Measurements from ENCODE around the gene KCNJ1. TPM values are rescaled to one million over a fixed set of nuclear protein-coding genes. Genes with fewer than 3 reads are reported as not detected.

The KCNJ1 gene
- total and polyA plus RNA-seq, 12 donors: 0.01 to 0.29 (median 0.13) TPM; not detected in 7

DNA sequence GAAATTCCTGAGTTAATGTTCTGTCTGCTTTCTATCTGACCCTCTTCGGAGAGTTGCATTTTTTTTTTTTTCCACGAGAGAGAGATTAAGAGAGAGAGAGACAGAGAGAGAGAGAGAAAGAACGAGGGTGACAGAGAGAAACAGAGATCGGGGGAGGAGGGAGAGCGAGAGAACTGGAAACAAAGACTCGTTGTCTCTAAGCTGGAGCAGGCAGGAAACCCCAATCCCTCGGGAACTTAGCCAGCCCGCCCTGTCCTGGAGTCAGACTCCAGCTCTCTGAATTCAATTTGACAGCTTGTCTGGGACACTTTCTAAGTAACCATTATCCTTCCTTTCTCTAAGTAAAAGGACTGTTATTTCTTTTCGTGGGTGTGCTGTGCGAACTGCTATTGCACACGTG is 76.9 kb downstream of the KCNJ1 start:
- H3K36me3 ChIP-seq: peaks cover 0 to 91% (median 5%) of the 10 kb centered on the region in 9 donors
- DNase-seq: peak; percentile 72 to 79
- H3K9me3 ChIP-seq: no peaks in the 10 kb centered on the region
- H3K4me1 ChIP-seq: peaks cover 0 to 36% (median 17%) of the 10 kb centered on the region in 9 donors
- intact Hi-C loops (cut with DNase I): no loop called here
- WGBS, 2 donors: 32 to 50% methylated on average over 11 of the region's 11 CpGs
- peak overlapping the region in 2 of 10 donors; percentile 4 to 5 for H3K4me3 ChIP-seq
- ATAC-seq: peak; percentile 86 to 92 (median 90)
- peak overlapping the region in 6 of 10 donors; percentile 35 to 74 (median 56) for H3K27ac ChIP-seq
- TF ChIP-seq, protein P1, sequence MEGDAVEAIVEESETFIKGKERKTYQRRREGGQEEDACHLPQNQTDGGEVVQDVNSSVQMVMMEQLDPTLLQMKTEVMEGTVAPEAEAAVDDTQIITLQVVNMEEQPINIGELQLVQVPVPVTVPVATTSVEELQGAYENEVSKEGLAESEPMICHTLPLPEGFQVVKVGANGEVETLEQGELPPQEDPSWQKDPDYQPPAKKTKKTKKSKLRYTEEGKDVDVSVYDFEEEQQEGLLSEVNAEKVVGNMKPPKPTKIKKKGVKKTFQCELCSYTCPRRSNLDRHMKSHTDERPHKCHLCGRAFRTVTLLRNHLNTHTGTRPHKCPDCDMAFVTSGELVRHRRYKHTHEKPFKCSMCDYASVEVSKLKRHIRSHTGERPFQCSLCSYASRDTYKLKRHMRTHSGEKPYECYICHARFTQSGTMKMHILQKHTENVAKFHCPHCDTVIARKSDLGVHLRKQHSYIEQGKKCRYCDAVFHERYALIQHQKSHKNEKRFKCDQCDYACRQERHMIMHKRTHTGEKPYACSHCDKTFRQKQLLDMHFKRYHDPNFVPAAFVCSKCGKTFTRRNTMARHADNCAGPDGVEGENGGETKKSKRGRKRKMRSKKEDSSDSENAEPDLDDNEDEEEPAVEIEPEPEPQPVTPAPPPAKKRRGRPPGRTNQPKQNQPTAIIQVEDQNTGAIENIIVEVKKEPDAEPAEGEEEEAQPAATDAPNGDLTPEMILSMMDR (IDR thresholded peaks at IDR 0.05): no peak
- H3K27me3 ChIP-seq: no peaks in the 10 kb centered on the region

DNA sequence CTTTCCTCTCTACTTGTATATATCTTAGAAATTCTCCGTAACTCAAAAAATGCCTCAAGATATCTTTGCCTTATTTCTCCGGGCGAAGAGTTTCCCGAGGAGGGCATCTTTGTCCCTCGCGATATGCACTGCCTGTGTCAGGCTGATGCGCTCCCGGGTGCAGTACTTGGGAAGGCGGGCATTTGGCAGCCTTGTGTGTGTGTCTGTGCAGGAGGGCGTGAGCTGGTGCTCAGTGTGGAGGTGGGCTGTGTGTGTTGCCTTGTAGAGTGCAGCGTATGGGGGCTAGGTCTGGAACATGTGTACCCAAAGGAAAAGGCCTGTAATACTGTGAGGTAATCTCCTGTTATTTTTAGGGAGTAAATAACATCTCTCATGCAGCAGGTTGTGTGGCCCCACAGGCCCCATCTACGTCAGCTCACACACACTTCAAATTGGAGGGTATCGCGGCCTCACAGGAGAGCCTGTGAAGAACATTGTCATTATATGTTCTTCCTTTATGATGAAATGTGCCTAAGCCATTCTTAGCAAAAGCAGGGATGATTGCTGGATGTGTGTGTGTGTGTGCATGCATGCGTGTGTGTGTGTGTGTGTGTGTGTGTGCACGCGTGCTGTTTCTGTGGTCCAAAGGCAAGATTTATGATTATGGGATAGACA is 77.5 kb downstream of the KCNJ1 start:
- DNase-seq (no peak), ATAC-seq (peak; percentile 16 to 63 (median 33))
- H3K27ac ChIP-seq: peak overlapping the region in 4 of 10 donors; percentile 15 to 74 (median 60)
- intact Hi-C loops (cut with DNase I): no loop called here
- 67 to 72% methylated on average over 17 of the region's 17 CpGs for WGBS, 2 donors
- peaks cover 0 to 97% (median 5%) of the 10 kb centered on the region in 9 donors for H3K36me3 ChIP-seq
- no peaks in the 10 kb centered on the region for H3K9me3 ChIP-seq
- TF ChIP-seq, protein P1 (IDR thresholded peaks at IDR 0.05): no peak
- no peaks in the 10 kb centered on the region for H3K27me3 ChIP-seq
- peak overlapping the region in 1 of 10 donors; percentile 5 for H3K4me3 ChIP-seq
- peaks cover 0 to 36% (median 17%) of the 10 kb centered on the region in 9 donors for H3K4me1 ChIP-seq

Other genes with a start within 250 kb of the KCNJ1 start
- gene FLI1, start 173.2 kb downstream of the KCNJ1 start, total RNA-seq: 10 to 100 TPM; 11.7 to 33.3 (median 17.2) TPM
- gene FLI1, start 173.2 kb downstream of the KCNJ1 start, polyA plus RNA-seq: 10 to 100 TPM; 11.4 to 12.1 TPM
- 10 to 100 TPM in 4 of 10 donors, 1 to 10 TPM in 6; 3.4 to 32.1 (median 8.9) TPM for gene KCNJ5, start 24.1 kb upstream of the KCNJ1 start, total RNA-seq
- 1 to 10 TPM; 1.2 to 2.6 TPM for gene KCNJ5, start 24.1 kb upstream of the KCNJ1 start, polyA plus RNA-seq
- gene TP53AIP1, start 75.6 kb upstream of the KCNJ1 start, total RNA-seq: not detected
- under 1 TPM in 1 of 2 donors, not detected in 1; 0.01 TPM for gene TP53AIP1, start 75.6 kb upstream of the KCNJ1 start, polyA plus RNA-seq

Data from heart right ventricle (tissue), 16 donors.